ENCODE results near the gene PHIP. TPM values are rescaled to one million over a fixed set of nuclear protein-coding genes. Genes with fewer than 3 reads are reported as not detected.

PHIP gene
- polyA plus RNA-seq, 3 donors: 3.2 to 10.8 (median 5.1) TPM

DNA sequence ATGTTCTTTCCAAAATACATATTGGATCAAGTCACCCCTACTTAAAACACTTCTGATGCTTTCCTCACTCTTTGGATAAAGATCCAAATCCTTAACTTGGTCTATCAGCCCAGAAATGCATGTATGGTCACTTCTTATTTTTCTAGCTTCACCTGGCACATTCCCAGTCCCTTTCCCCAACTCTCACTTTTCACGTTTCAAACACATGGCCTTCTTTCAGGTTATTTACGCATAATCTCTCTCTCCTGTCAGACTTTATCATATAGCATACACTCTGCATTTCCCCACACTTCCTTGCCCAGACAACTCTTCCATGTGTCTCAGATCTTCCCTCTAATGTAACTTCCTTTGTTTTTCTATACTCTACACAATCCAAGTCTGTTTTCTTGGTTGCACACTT is 12.8 kb downstream of the PHIP start:
- intact Hi-C loops (cut with micrococcal nuclease): no loop called here
- no peak overlapping the region for H3K4me3 Mint-ChIP-seq
- H3K36me3 ChIP-seq (replicated peaks in 1 of 2; ENCODE audit: control insufficient read depth in 1 of 2, insufficient read depth in 2 of 2, low read length in 2 of 2): peaks cover 9 to 53% of the 10 kb centered on the region in 2 donors

DNA sequence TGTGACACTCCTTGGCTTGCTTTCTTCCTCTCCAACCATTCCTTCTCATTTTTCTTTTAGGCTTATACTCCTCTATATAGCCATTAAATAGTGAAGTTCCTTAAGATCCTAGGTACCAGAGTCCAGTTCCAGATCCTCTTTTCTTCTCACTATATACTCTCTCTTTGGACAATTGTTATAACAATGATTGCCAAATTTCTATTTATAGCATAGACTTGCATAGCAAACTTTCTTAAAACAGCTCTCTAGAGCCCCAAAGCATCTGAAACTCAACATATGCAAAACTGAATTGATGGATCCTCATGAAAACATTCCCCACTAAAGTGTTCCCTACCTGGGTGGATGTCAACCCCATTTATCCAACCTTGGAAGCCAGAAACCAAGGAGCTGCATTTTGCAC is 13.4 kb downstream of the PHIP start:
- no peak overlapping the region for H2AFZ ChIP-seq (ENCODE audit: insufficient read depth, low read depth, low read length, poor library complexity, severe bottlenecking)
- peaks cover 12 to 19% of the 10 kb centered on the region in 2 donors for H3K4me1 ChIP-seq (ENCODE audit: control insufficient read depth in 1 of 2, insufficient read depth in 2 of 2, low read length in 2 of 2)
- DNase-seq: no peak
- TF ChIP-seq, protein P1, sequence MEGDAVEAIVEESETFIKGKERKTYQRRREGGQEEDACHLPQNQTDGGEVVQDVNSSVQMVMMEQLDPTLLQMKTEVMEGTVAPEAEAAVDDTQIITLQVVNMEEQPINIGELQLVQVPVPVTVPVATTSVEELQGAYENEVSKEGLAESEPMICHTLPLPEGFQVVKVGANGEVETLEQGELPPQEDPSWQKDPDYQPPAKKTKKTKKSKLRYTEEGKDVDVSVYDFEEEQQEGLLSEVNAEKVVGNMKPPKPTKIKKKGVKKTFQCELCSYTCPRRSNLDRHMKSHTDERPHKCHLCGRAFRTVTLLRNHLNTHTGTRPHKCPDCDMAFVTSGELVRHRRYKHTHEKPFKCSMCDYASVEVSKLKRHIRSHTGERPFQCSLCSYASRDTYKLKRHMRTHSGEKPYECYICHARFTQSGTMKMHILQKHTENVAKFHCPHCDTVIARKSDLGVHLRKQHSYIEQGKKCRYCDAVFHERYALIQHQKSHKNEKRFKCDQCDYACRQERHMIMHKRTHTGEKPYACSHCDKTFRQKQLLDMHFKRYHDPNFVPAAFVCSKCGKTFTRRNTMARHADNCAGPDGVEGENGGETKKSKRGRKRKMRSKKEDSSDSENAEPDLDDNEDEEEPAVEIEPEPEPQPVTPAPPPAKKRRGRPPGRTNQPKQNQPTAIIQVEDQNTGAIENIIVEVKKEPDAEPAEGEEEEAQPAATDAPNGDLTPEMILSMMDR (IDR thresholded peaks at IDR 0.05): no peak
- no peak overlapping the region for H3K9ac ChIP-seq (ENCODE audit: insufficient read depth, low read length, poor library complexity, severe bottlenecking)
- peaks cover 17 to 19% of the 10 kb centered on the region in 2 donors for H3K36me3 Mint-ChIP-seq
- H3K4me3 ChIP-seq (replicated peaks in 1 of 3; ENCODE audit: low read depth in 2 of 3, low read length in 3 of 3): no peak overlapping the region
- H3K36me3 ChIP-seq (replicated peaks in 1 of 2; ENCODE audit: control insufficient read depth in 1 of 2, insufficient read depth in 2 of 2, low read length in 2 of 2): peaks cover 13 to 55% of the 10 kb centered on the region in 2 donors
- no peaks in the 10 kb centered on the region for H3K9me3 Mint-ChIP-seq
- intact Hi-C loops (cut with micrococcal nuclease): no loop called here
- peaks cover 96% of the 10 kb centered on the region for H3K79me2 ChIP-seq (ENCODE audit: insufficient read depth, low read length)
- H3K27me3 Mint-ChIP-seq (ENCODE audit: low read depth in 3 of 3): no peaks in the 10 kb centered on the region
- no peaks in the 10 kb centered on the region for H3K9me3 ChIP-seq (replicated peaks in 1 of 2; ENCODE audit: control insufficient read depth in 1 of 2, insufficient read depth in 1 of 2, low read length in 2 of 2)
- H3K27ac Mint-ChIP-seq: no peak overlapping the region
- no peak overlapping the region for H3K27ac ChIP-seq (ENCODE audit: low read depth in 1 of 2, low read length in 2 of 2)
- H3K27me3 ChIP-seq (ENCODE audit: control insufficient read depth in 2 of 2, insufficient read depth in 2 of 2, low read length in 2 of 2): no peaks in the 10 kb centered on the region
- peaks cover 88% of the 10 kb centered on the region for H4K20me1 ChIP-seq (ENCODE audit: insufficient read depth, low read length)
- peaks cover 7% of the 10 kb centered on the region for H3K4me1 Mint-ChIP-seq
- H3K4me3 Mint-ChIP-seq: no peak overlapping the region
- H3K4me2 ChIP-seq (replicated peaks; ENCODE audit: extremely low read depth, low read length, poor library complexity, severe bottlenecking): no peak overlapping the region

More for the DNA sequence above, 12.8 kb downstream of the PHIP start:
- no peaks in the 10 kb centered on the region for H3K27me3 Mint-ChIP-seq (ENCODE audit: low read depth in 3 of 3)
- Histone ChIP-seq H3K27ac (ENCODE audit: low read depth in 1 of 2, low read length in 2 of 2) (no peak overlapping the region), H3K79me2 (ENCODE audit: insufficient read depth, low read length) (peaks cover 96% of the 10 kb centered on the region), H3K4me1 (ENCODE audit: control insufficient read depth in 1 of 2, insufficient read depth in 2 of 2, low read length in 2 of 2) (peaks cover 12 to 19% of the 10 kb centered on the region in 2 donors), H3K4me2 (replicated peaks; ENCODE audit: extremely low read depth, low read length, poor library complexity, severe bottlenecking) (no peak overlapping the region), H3K27me3 (ENCODE audit: control insufficient read depth in 2 of 2, insufficient read depth in 2 of 2, low read length in 2 of 2) (no peaks in the 10 kb centered on the region), H3K9ac (ENCODE audit: insufficient read depth, low read length, poor library complexity, severe bottlenecking) (no peak overlapping the region), H3K4me3 (replicated peaks in 1 of 3; ENCODE audit: low read depth in 2 of 3, low read length in 3 of 3) (no peak overlapping the region), H3K9me3 (replicated peaks in 1 of 2; ENCODE audit: control insufficient read depth in 1 of 2, insufficient read depth in 1 of 2, low read length in 2 of 2) (no peaks in the 10 kb centered on the region), H2AFZ (ENCODE audit: insufficient read depth, low read depth, low read length, poor library complexity, severe bottlenecking) (no peak overlapping the region), H4K20me1 (ENCODE audit: insufficient read depth, low read length) (peaks cover 89% of the 10 kb centered on the region)
- no peak overlapping the region for H3K27ac Mint-ChIP-seq
- WGBS (ENCODE audit: insufficient coverage): 48% methylated on average over 2 of the region's 2 CpGs
- H3K36me3 Mint-ChIP-seq: peaks cover 11 to 13% of the 10 kb centered on the region in 2 donors
- peaks cover 7% of the 10 kb centered on the region for H3K4me1 Mint-ChIP-seq
- H3K9me3 Mint-ChIP-seq: no peaks in the 10 kb centered on the region
- no peak for DNase-seq
- TF ChIP-seq, protein P1 (IDR thresholded peaks at IDR 0.05): no peak

All from CD14-positive monocyte (primary cell).